CD4-positive, alpha-beta T cell treated with Interleukin-17A for 4 hours (primary cell): ENCODE results near the gene CT47C1.
"Not testable (repeated sequence)": the region's sequence is repeated elsewhere in the genome, so short reads cannot be mapped to it uniquely, and the experiment has no call there.

Source experiments
- DNase-seq: peaks from one replicate; pipeline ENCODE4 v3.0.0-alpha.2; 2020; ENCODE audit warnings: mixed read lengths

Gene CT47C1

DNA sequence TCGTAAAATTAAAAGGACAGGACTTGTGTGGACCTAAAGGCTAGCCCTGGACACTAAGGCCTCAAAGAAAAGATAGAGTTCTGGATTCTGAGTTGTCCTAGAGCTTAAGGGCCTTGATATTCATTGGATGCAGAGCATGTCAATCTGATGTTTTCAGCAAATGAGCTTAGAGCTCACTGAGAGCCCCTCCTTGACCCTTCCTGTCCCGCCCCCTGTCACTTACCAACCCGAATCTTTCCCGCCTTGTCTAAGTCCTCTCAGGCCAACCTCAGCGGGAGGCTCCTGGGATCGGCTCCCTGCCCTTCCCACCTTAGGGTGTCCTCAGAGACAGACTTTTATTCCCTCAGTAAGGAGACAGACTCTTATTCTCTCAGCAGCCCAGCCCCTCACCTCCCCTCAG is at the start of gene CT47C1:
TSS of gene CT47C1 (plus strand) at position 250 of the 400 bp plus-strand sequence. CDS start 233 bp downstream, outside the sequence.
- DNase-seq: no peak

DNA sequence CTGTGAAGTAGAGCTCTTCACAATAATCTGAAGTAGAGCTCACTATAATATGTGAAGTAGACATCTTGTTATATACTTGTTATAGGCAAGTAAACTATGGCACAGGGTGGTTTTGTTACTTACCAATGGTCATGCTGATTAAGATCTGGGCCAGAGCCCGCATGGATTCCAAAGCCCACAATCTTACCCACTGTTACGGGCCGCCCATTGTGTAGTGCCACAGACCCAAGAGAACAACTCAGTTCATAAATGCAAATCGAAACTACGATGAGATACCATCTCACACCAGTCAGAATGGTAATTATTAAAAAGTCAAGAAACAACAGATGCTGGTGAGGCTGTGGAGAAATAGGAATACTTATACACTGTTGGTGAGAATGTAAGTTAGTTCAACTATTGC is 46.9 kb upstream of the CT47C1 start:
- DNase-seq: no peak

GRCh38 chrX:119026344-119026743 is 46.4 kb upstream of the CT47C1 start:
- not testable (repeated sequence) for DNase-seq

DNA sequence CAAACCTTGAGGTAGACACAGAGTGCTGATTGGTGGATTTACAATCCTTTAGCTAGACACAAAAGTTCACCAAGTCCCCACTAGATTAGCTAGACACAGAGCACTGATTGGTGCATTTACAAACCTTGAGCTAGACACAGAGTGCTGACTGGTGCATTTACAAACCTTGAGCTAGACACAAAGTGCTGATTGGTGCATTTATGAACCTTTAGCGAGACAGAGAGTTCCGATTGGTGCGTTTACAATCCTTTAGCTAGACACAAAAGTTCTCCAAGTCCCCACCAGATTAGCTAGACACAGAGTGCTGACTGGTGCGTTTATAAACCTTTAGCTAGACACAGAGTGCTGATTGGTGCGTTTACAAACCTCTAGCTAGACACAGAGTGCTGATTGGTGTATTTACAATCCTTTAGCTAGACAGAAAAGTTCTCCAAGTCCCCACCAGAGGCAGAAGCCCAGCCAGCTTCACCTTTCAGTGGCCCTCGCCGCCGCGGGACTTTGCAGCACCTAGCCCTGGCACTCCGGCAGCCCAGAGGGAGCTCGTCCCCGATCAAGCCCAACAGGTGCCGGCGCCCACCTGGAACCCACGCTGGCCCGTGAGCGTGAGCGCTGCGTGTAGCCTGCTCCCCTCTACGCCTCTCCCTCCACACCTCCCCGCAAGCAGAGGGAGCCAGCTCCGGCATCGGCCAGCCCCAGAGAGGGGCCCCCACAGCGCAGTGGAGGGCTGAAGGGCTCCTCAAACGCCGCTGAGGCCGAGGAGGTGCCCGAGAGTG is 44.6 kb upstream of the CT47C1 start:
- DNase-seq: not testable (repeated sequence)

DNA sequence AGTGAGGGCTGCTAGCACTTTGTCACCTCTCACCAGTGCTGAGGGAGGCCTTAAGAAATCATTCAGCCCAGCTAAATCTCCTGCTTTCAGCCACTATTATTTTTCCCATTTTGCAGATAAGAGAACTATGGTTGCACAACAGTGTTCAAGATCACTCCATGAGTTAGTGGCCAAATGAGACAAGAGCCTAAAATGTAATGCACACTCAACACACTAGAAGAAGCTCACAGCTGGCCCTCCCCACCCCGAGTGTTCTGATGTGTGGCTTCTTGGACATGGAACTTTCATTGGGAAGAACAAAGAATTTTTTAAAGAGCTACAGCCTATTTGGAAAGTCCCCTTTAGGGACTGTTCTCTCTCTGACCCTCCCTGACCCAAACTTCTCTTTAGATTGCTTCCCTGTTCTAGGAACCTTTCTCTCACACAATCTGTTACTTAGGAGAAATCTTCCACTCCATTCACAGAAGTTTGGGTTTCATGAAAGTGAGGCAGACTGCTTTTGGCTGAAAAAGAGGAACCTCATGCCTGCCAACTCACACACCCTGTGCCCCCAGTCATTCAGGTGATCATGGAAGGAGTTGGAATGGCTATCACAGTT is 44.0 kb upstream of the CT47C1 start:
- DNase-seq: no peak

DNA sequence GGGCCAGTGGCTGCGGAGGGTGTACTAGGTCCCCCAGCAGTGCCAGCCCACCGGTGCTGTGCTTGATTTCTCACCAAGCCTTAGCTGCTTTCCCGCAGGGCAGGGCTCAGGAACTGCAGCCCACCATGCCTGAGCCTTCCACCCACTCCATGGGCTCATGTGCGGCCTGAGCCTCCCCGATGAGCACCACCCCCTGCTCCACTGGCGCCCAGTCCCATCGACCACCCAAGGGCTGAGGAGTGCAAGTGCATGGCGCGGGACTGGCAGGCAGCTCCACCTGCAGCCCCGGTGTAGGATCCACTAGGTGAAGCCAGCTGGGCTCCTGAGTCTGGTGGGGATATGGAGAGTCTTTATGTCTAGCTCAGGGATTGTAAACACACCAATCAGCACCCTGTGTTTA is 43.1 kb upstream of the CT47C1 start:
- DNase-seq: not testable (repeated sequence)

DNA sequence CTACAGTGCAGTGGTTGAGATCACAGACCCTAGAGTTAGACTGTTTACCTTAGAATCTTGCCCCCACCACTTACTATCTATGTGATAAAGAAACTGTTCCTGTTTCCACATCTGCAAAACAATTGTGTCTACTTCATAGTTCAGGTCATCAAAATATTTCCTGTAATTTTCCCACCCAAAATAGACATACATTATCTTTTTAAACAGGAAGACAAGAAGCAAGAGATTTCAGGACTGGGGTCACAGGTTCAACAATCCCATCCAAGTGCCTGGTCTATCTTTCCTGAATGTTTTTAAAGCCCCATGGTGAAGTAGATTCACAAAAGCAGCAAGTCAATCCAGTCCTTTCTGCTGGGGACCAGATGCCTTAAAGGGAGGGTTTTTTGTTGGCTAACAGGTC is 41.8 kb upstream of the CT47C1 start:
- DNase-seq: no peak

DNA sequence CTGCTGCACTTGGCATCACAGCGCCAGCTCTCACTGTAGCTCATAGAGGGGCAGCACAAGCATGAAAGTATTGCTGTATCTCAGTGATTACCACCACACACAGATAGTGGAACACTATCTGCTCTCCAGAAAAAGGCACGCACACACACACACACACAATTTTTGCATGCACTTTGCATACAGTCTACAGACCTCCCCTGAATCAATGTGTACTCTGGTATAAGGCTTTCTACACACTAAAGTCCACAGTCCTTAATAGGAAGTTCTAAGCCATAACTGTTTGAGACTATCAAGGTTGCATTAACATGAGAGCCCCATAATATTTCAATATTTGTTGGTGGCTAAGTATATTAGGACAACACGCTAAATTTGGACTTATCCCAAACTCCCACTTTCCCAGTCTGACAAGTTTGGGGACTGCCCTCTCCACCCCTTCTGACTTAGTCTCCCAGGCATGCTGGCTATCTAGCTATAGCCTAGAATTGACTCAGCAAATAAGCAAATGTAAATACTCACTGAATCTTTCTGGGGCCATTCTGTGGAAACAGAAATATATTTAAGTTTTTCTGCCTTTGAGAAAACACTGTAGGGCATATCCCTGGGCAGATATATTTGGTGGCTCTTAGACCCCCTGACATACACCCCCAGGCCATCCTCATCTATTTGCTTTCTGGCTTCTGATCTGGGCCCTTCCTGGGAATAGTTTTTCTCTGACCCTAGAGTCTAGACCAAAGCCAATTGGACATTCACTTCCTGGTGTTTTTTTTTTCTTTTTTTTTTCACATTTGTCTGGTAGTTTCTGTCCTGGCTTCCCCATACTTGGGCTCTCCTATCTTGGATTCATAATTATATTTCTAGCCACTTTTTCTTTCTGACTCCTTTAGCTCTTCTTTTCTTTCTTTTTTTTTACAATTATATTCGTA is 36.4 kb upstream of the CT47C1 start:
- DNase-seq: no peak

- no peak for DNase-seq
These were observed 32.4 kb upstream of the CT47C1 start for GRCh38 chrX:119040432-119040831.

DNA sequence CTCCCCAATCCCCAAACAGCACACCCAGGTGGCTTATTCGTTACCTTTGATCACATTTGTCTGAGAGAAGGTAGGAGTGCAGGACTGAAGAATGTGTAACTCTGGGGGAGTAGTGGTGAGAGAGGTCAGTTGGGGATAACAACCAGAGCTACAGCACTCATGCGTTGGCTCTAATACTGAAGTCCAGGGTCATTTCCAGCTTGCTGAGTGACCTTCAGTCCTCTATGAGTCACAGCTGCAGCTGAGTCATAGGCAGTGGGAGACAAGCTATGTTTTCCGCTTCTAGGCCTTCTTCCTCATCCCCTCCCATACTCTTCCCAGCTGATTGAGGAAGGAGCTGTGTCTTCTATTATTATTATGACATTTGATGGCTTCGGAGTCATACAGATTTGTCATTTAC is 31.6 kb upstream of the CT47C1 start:
- no peak for DNase-seq

- DNase-seq: no peak
These were observed 30.8 kb upstream of the CT47C1 start for GRCh38 chrX:119042040-119042439.

DNA sequence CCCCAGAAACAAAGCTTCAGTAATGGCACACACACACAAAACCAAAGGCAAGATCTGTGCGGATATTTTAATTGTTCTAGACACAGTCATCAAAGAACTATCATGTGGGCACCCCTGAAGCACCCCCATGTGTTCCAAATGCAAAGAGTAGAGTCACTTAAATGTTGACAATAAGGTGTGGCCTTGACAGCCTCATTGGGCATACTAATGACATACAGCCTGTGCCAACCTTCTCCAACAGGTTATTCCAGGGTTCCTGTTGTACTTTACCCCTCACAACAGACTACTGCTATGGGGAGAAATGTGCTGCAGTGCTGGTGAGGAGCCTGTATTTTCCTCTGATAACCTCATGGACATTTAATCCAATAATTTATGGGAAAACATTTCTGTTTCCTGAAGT is 29.8 kb upstream of the CT47C1 start:
- DNase-seq: no peak

DNA sequence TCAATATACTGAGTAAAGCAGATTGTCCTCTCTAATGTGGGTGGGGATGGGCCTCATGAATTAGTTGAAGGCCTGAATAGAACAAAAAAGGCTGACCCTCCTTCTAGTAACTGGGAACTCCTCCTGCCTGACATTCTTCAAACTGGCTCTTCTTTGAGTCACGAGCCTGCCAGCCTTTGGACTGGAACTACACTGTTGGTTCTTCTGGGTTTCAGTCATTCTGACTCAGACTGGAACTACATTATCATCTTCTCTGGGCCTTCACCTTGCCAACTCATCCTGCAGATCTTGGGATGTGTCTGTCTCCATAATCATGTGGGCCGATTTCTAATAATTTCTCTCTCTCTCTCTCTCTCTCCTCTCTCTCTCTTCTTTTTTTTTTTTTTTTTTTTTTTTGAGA is 26.9 kb upstream of the CT47C1 start:
- no peak for DNase-seq

DNA sequence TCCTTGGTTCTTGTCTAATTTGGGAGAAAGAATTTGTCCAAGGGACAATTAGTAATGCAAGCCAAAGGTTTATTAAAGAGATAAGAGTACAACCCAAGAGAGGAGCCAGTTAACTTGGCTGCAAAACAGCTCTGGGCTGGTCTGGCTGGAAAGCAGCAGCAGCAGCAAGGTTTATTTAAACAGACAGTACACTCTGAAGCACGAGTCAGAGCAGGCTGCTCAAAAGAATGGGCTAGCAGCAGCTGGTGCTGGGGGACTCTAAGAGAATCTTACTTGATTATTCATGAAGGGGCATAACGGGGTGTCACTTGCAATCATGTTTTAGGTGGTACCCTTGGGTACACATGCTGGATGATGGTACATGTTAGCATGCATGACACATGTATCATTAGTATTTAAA is 17.1 kb upstream of the CT47C1 start:
- DNase-seq: no peak

- no peak for DNase-seq
These were observed 9.9 kb upstream of the CT47C1 start for GRCh38 chrX:119062750-119063374.

GRCh38 chrX:119063428-119063827 is 9.4 kb upstream of the CT47C1 start:
- DNase-seq: no peak

GRCh38 chrX:119067023-119067739 is 5.6 kb upstream of the CT47C1 start:
- DNase-seq: peak; percentile 45

DNA sequence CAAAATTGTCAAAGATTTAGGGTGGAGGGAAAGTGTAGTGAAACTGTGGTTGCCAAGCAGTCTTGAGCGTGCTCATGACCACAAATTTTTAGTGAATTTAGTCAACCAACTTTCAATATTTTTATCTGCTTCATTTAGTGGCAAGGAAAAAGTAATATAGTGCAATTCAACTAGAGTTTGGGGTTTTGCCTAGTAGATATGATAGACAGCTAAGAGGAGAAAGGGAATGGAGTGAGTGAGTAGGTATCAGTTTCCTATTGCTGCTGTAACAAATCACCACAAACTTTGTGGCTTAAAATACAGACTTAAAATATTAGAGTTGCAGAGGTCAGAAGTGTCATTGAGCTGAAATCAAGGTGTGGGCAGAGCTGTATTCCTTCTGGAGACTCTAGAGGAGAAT is 3.7 kb upstream of the CT47C1 start:
- no peak for DNase-seq

DNA sequence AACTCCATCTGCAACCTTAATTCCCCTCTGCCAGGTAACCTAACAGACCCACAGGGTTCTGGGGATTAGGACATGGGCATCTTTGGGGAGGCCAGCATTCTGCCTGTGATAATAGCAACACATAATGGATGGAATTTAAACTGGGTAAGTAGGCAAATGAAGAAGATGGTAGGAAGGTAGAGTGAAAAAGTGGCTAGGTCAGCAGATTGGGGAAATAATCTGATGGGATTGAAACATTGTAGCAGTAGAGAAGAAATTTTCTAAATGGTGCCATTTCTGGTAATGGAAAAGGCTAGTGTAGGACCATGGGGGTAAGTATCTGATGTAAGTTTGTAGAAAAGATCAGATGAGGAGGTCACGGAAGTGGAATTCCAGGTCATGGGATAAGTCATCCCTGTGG is 3.0 kb upstream of the CT47C1 start:
- no peak for DNase-seq

GRCh38 chrX:119071381-119071780 is 1.4 kb upstream of the CT47C1 start:
- no peak for DNase-seq

- no peak for DNase-seq
These were observed 560 bp downstream of the CT47C1 start for GRCh38 chrX:119073200-119073905.

DNA sequence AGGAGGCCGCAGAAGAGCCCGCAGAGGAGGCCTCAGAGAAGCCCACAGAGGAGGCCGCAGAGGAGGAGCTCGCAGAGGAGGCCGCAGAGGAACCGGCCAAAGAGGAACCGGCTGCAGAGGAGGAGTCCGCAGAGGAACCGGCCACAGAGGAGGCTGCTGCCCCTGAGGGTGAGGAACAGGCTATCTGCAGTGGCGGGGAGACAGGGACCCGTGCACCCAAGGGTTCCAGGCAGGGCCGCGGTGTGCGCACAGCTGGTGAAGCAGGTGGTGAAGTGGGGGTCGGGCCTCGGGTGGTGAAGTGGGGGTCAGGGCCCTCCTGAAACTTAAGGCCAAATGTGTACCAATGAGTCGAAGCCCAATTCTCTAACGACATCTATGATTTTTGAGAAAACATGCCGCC is 1.1 kb downstream of the CT47C1 start:
- no peak for DNase-seq
